K562 (cell line): ENCODE results near the gene DNMT3A. TPM values are rescaled to one million over a fixed set of nuclear protein-coding genes. Genes with fewer than 3 reads are reported as not detected.

Experiments
- RB1 ChIP-seq: fragments of 450-650 bp; IDR thresholded peaks from 2 replicates; pipeline ENCODE4 v1.6.1; 2017; ENCODE audit warnings: low read depth, mild to moderate bottlenecking
- RBM25 ChIP-seq: fragments of 200-400 bp; formaldehyde crosslinking; IDR thresholded peaks from 2 replicates; pipeline ENCODE4 v1.6.1; 2018; ENCODE audit warnings: low read length, low read depth, moderate library complexity; ENCODE audit not compliant: severe bottlenecking
- RBM39 ChIP-seq: fragments of 200-400 bp; formaldehyde crosslinking; optimal IDR thresholded peaks from 2 replicates; pipeline ENCODE3; 2018; ENCODE audit warnings: low read depth, low read length
- SFPQ ChIP-seq: fragments of 200-400 bp; formaldehyde crosslinking; IDR thresholded peaks from 2 replicates; pipeline ENCODE4 v1.6.1; 2017; ENCODE audit warnings: mild to moderate bottlenecking, low read depth, low read length, moderate library complexity
- ZNF561 ChIP-seq: fragments of 450-650 bp; formaldehyde crosslinking; conservative IDR thresholded peaks from 2 replicates; pipeline ENCODE4 v1.4.0; 2020; ENCODE audit warnings: mild to moderate bottlenecking, moderate library complexity
- polyA plus RNA-seq, 8 experiments: library from polyadenylated mRNA; depleted of rRNA in 4 of 8; stranded (reverse) in 5 of 8; unstranded in 3 of 8; fragments of >200 nt; fragmentation: Nextera tagmentation in 2 of 8; fragmentation: Illumina TruSeq in 1 of 8; extraction: Ambion mirVana in 2 of 8; extraction: Trizol in 1 of 8; gene quantifications; 2 replicates each; pipeline versions ENCODE4 v1.2.1 to v1.2.3, GENCODE V29; 2011 to 2014; ENCODE audit warnings: inconsistent platforms in 1 of 8, missing spikeins in 1 of 8
- total RNA-seq, 7 experiments: library from RNA; depleted of rRNA in 6 of 7; stranded (reverse); fragments of >200 nt in 6 of 7; fragmentation: Illumina TruSeq in 2 of 7; extraction: Trizol in 2 of 7; gene quantifications; 2 replicates each; pipeline versions ENCODE4 v1.2.1 to v1.2.3, GENCODE V29; 2011 to 2021; ENCODE audit warnings: low replicate concordance in 1 of 7
- TF ChIP-seq, protein P1 (sequence below): IDR thresholded peaks from 2 replicates; pipeline ENCODE4 v1.6.1; 2012; ENCODE audit warnings: low read depth, low read length, improper control_type of control experiment, borderline replicate concordance
- TF ChIP-seq, protein P2 (sequence below), 2 experiments: fragments of 150-350 bp in 1 of 2; IDR thresholded peaks; 2 replicates each; pipeline ENCODE4 v1.6.1; 2012 to 2016; ENCODE audit warnings: low read depth in 2 of 2, low read length in 2 of 2, mild to moderate bottlenecking in 1 of 2, moderate library complexity in 1 of 2

DNMT3A gene
- total and polyA plus RNA-seq, 9 of the 15 experiments (the other 6 are each of a cell fraction or from before 2014, with no cell fraction given): 3.0 to 16.0 (median 6.1) TPM

DNA sequence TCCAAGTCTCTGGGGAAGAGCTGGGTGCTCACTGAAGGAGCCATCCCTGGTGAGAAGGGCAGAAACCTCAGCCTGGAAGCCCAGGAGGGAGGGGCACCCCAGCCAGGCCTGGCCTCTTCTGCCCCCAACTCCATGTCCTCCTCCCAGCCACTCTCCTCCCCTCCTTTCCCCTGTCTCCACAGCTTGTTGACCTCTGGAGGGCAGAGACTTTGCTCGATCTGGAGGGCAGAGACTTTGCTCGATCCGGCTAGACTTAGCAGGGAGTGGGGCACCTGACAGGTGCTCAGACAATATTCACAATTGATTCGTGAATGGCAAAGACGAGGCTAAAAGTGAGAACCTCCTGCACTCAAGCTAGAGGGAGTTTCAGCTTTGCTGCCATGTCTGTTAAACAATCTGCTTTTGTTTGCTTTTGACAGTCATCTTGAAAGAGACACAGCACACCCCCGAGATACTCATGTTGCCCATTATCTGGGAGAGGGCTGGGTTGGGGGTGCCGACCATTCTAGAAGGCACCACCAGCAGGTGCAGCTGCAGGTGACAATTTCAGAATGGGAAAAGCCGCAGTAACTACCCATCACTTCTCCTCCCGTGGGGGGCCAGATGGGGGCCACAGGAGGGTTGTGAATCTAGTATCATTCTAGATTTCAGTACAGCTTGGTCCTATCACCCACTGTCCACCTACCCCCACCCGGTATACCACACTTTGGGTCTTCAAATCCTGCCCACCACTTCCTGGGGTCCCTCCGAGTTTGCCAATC is 54.8 kb downstream of the DNMT3A start (continued):
- TF ChIP-seq, protein P1, sequence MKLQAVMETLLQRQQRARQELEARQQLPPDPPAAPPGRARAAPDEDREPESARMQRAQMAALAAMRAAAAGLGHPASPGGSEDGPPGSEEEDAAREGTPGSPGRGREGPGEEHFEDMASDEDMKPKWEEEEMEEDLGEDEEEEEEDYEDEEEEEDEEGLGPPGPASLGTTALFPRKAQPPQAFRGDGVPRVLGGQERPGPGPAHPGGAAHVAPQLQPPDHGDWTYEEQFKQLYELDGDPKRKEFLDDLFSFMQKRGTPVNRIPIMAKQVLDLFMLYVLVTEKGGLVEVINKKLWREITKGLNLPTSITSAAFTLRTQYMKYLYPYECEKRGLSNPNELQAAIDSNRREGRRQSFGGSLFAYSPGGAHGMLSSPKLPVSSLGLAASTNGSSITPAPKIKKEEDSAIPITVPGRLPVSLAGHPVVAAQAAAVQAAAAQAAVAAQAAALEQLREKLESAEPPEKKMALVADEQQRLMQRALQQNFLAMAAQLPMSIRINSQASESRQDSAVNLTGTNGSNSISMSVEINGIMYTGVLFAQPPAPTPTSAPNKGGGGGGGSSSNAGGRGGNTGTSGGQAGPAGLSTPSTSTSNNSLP: no peak
- TF ChIP-seq SFPQ (no peak), RBM25 (no peak), RBM39 (no peak), ZNF561 (CRISPR knock-in tag) (no peak), RB1 (no peak)
- TF ChIP-seq, protein P2, sequence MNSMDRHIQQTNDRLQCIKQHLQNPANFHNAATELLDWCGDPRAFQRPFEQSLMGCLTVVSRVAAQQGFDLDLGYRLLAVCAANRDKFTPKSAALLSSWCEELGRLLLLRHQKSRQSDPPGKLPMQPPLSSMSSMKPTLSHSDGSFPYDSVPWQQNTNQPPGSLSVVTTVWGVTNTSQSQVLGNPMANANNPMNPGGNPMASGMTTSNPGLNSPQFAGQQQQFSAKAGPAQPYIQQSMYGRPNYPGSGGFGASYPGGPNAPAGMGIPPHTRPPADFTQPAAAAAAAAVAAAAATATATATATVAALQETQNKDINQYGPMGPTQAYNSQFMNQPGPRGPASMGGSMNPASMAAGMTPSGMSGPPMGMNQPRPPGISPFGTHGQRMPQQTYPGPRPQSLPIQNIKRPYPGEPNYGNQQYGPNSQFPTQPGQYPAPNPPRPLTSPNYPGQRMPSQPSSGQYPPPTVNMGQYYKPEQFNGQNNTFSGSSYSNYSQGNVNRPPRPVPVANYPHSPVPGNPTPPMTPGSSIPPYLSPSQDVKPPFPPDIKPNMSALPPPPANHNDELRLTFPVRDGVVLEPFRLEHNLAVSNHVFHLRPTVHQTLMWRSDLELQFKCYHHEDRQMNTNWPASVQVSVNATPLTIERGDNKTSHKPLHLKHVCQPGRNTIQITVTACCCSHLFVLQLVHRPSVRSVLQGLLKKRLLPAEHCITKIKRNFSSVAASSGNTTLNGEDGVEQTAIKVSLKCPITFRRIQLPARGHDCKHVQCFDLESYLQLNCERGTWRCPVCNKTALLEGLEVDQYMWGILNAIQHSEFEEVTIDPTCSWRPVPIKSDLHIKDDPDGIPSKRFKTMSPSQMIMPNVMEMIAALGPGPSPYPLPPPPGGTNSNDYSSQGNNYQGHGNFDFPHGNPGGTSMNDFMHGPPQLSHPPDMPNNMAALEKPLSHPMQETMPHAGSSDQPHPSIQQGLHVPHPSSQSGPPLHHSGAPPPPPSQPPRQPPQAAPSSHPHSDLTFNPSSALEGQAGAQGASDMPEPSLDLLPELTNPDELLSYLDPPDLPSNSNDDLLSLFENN (IDR thresholded peaks at IDR 0.05; ENCODE audit: low read depth in 2 of 2, low read length in 2 of 2): no peak
